Liver (tissue), 9 donors: Measurements from ENCODE around the gene HPCAL1. TPM values are rescaled to one million over a fixed set of nuclear protein-coding genes. Genes with fewer than 3 reads are reported as not detected.

ENCODE experiments used
- DNase-seq: peaks from one replicate; pipeline ENCODE4 v3.0.0-alpha.2; 2017; ENCODE audit warnings: low spot score
- H3K27ac ChIP-seq, 2 donors: one replicate each; pipeline ENCODE4 v1.7.0; 2013; ENCODE audit warnings: inconsistent platforms in 2 of 2, low read length in 2 of 2, control low read depth in 1 of 2, low read depth in 1 of 2, mild to moderate bottlenecking in 1 of 2
- H3K27me3 ChIP-seq, 4 donors: one replicate each; pipeline versions ENCODE4 v1.6.1 to v1.7.0; 2013; ENCODE audit warnings: low read length in 3 of 4, inconsistent platforms in 1 of 4, mild to moderate bottlenecking in 1 of 4, moderate library complexity in 1 of 4; ENCODE audit not compliant: control insufficient read depth in 4 of 4, insufficient read depth in 4 of 4
- H3K36me3 ChIP-seq, 4 donors: one replicate each; pipeline versions ENCODE4 v1.6.1 to v1.7.0; 2013; ENCODE audit warnings: low read length in 3 of 4, mild to moderate bottlenecking in 3 of 4, low read depth in 1 of 4, moderate library complexity in 1 of 4; ENCODE audit not compliant: control insufficient read depth in 4 of 4, insufficient read depth in 3 of 4
- H3K4me1 ChIP-seq, 4 donors: one replicate each; pipeline versions ENCODE4 v1.6.1 to v1.7.0; 2013; ENCODE audit warnings: low read length in 3 of 4, mild to moderate bottlenecking in 3 of 4, moderate library complexity in 1 of 4; ENCODE audit not compliant: control insufficient read depth in 4 of 4, insufficient read depth in 4 of 4
- H3K4me3 ChIP-seq, 3 donors: one replicate each; pipeline versions ENCODE4 v1.6.1 to v1.7.0; 2013; ENCODE audit warnings: low read length in 3 of 3, control low read depth in 1 of 3, low read depth in 1 of 3, mild to moderate bottlenecking in 1 of 3
- H3K9ac ChIP-seq, 2 donors: one replicate each; pipeline ENCODE4 v1.7.0; 2013; ENCODE audit warnings: low read length in 2 of 2, mild to moderate bottlenecking in 2 of 2, moderate library complexity in 2 of 2, control low read depth in 1 of 2, low read depth in 1 of 2
- H3K9me3 ChIP-seq, 4 donors: one replicate each; pipeline versions ENCODE4 v1.6.1 to v1.7.0; 2013; ENCODE audit warnings: low read length in 3 of 4; ENCODE audit not compliant: control insufficient read depth in 4 of 4
- ATF3 ChIP-seq: IDR thresholded peaks from 2 replicates; pipeline ENCODE4 v1.6.1; 2016; ENCODE audit warnings: antibody characterized with exemption
- CTCF ChIP-seq: fragments of 150-350 bp; IDR thresholded peaks from 2 replicates; pipeline ENCODE4 v1.5.1; 2017; ENCODE audit warnings: improper control_type of control experiment, low read depth, low read length; ENCODE audit not compliant: missing input control
- EGR1 ChIP-seq, 2 donors: IDR thresholded peaks; 2 replicates each; pipeline ENCODE4 v1.6.1; 2016 to 2018; ENCODE audit warnings: antibody characterized with exemption in 2 of 2, low read depth in 2 of 2
- FOXA1 ChIP-seq: IDR thresholded peaks from 2 replicates; pipeline ENCODE4 v1.6.1; 2016; ENCODE audit warnings: antibody characterized with exemption
- FOXA2 ChIP-seq: IDR thresholded peaks from 2 replicates; pipeline ENCODE4 v1.6.1; 2016; ENCODE audit warnings: antibody characterized with exemption
- GABPA ChIP-seq, 2 donors: IDR thresholded peaks in 1 of 2; conservative IDR thresholded peaks in 1 of 2; 2 replicates each; pipeline ENCODE4 v1.6.1; 2016; ENCODE audit warnings: antibody characterized with exemption in 2 of 2, mild to moderate bottlenecking in 1 of 2, moderate library complexity in 1 of 2
- HNF4A ChIP-seq, 2 donors: conservative IDR thresholded peaks; 2 replicates each; pipeline ENCODE4 v1.6.1; 2016; ENCODE audit warnings: antibody characterized with exemption in 2 of 2, mild to moderate bottlenecking in 2 of 2
- HNF4G ChIP-seq: IDR thresholded peaks from 2 replicates; pipeline ENCODE4 v1.6.1; 2016; ENCODE audit warnings: antibody characterized with exemption
- JUND ChIP-seq, 2 donors: IDR thresholded peaks; 2 replicates each; pipeline ENCODE4 v1.6.1; 2016; ENCODE audit warnings: antibody characterized with exemption in 2 of 2
- MAX ChIP-seq: IDR thresholded peaks from 2 replicates; pipeline ENCODE4 v1.6.1; 2016; ENCODE audit warnings: antibody characterized with exemption
- NR2F2 ChIP-seq: IDR thresholded peaks from 2 replicates; pipeline ENCODE4 v1.6.1; 2016; ENCODE audit warnings: antibody characterized with exemption
- RAD21 ChIP-seq, 2 donors: IDR thresholded peaks; 2 replicates each; pipeline ENCODE4 v1.6.1; 2016; ENCODE audit warnings: antibody characterized with exemption in 2 of 2, mild to moderate bottlenecking in 2 of 2
- REST ChIP-seq: IDR thresholded peaks from 2 replicates; pipeline ENCODE4 v1.6.1; 2016; ENCODE audit warnings: antibody characterized with exemption, mild to moderate bottlenecking
- RXRA ChIP-seq, 2 donors: IDR thresholded peaks; 2 replicates each; pipeline ENCODE4 v1.6.1; 2017 to 2018; ENCODE audit warnings: antibody characterized with exemption in 2 of 2, mild to moderate bottlenecking in 1 of 2
- SP1 ChIP-seq: IDR thresholded peaks from 2 replicates; pipeline ENCODE4 v1.6.1; 2018; ENCODE audit warnings: antibody characterized with exemption, mild to moderate bottlenecking
- TAF1 ChIP-seq: conservative IDR thresholded peaks from 2 replicates; pipeline ENCODE4 v1.6.1; 2016; ENCODE audit warnings: antibody characterized with exemption, mild to moderate bottlenecking
- YY1 ChIP-seq: IDR thresholded peaks from 2 replicates; pipeline ENCODE4 v1.6.1; 2016; ENCODE audit warnings: antibody characterized with exemption, mild to moderate bottlenecking
- ZBTB33 ChIP-seq: IDR thresholded peaks from 2 replicates; pipeline ENCODE4 v1.6.1; 2016; ENCODE audit warnings: antibody characterized with exemption
- WGBS: extraction: QIAGEN DNeasy Blood & Tissue Kit; methylation state at CpG from one replicate; pipeline ENCODE4 v1.1.7; 2013; 5-methylcytosine and 5-hydroxymethylcytosine counted together
- polyA plus RNA-seq, 2 donors: library from polyadenylated mRNA; stranded (reverse) in 1 of 2; unstranded in 1 of 2; fragments of 200-250 nt in 1 of 2; fragments of >200 nt in 1 of 2; fragmentation: Nextera tagmentation in 1 of 2; extraction: Ambion mirVana in 1 of 2; gene quantifications; one replicate each; pipeline versions ENCODE4 v1.2.1 to v1.2.3, GENCODE V29; 2013 to 2015
- total RNA-seq, 2 donors: library from RNA; depleted of rRNA; stranded (reverse); fragments of >200 nt; gene quantifications; one replicate each; pipeline ENCODE4 v1.2.3, GENCODE V29; 2014
- donor health status: healthy.
- donor health status: healthy.
- donor health status: healthy.
- donor health status: healthy.
- donor health status: healthy.

HPCAL1 gene
- total and polyA plus RNA-seq, 4 donors: 17.3 to 27.9 (median 22.9) TPM

- Histone ChIP-seq H3K4me3 (no peak overlapping the region), H3K36me3 (no peaks in the 10 kb centered on the region), H3K27me3 (no peaks in the 10 kb centered on the region), H3K4me1 (peaks cover 14 to 49% (median 39%) of the 10 kb centered on the region in 4 donors), H3K9me3 (no peaks in the 10 kb centered on the region), H3K27ac (peak overlapping the region; percentile 79 to 86), H3K9ac (no peak overlapping the region)
- no peak for TF ChIP-seq FOXA2
- peak; percentile 28 for TF ChIP-seq SP1
- TF ChIP-seq HNF4A (conservative IDR thresholded peaks at IDR 0.05): peak; percentile 20 to 51
- no peak for TF ChIP-seq GABPA (IDR thresholded peaks at IDR 0.05 in 1 of 2, conservative IDR thresholded peaks at IDR 0.05 in 1 of 2)
- TF ChIP-seq RAD21 (IDR thresholded peaks at IDR 0.05): peak in 1 of 2 donors; percentile 44
- TF ChIP-seq FOXA1: no peak
- no peak for TF ChIP-seq ATF3
- no peak for TF ChIP-seq JUND (IDR thresholded peaks at IDR 0.05)
- TF ChIP-seq NR2F2: no peak
- no peak for TF ChIP-seq ZBTB33
- no peak for TF ChIP-seq REST
- peak in 1 of 2 donors; percentile 21 for TF ChIP-seq EGR1 (IDR thresholded peaks at IDR 0.05; ENCODE audit: low read depth in 2 of 2)
- no peak for TF ChIP-seq YY1
- TF ChIP-seq CTCF: no peak
- TF ChIP-seq RXRA (IDR thresholded peaks at IDR 0.05): peak in 1 of 2 donors; percentile 34
- no peak for TF ChIP-seq TAF1
- no peak for TF ChIP-seq HNF4G
- no peak for TF ChIP-seq MAX
- WGBS: 56% methylated on average over 27 of the region's 27 CpGs
- DNase-seq: no peak
These were observed 16.3 kb upstream of the HPCAL1 start for GRCh38 chr2:10286216-10287037.
